Fibroblast of lung (primary cell): ENCODE results near the gene DAPK3. TPM values are rescaled to one million over a fixed set of nuclear protein-coding genes. Genes with fewer than 3 reads are reported as not detected.

Experiments
- DNase-seq, 2 donors: peaks; one replicate each; pipeline versions ENCODE4 v3.0.0 to v3.0.0-alpha.2; 2010; ENCODE audit warnings: low read depth in 2 of 2
- H2AFZ ChIP-seq: 2 replicates; pipeline ENCODE4 v1.5.1; 2012; ENCODE audit warnings: low read length, control low read depth, inconsistent platforms
- H3K27ac ChIP-seq: 2 replicates; pipeline ENCODE4 v1.5.1; 2011; ENCODE audit warnings: low read length, control low read depth; ENCODE audit not compliant: insufficient read depth
- H3K27me3 ChIP-seq: 2 replicates; pipeline ENCODE4 v1.5.1; 2011; ENCODE audit warnings: mild to moderate bottlenecking, low read length; ENCODE audit not compliant: control insufficient read depth, insufficient read depth
- H3K36me3 ChIP-seq: 2 replicates; pipeline ENCODE4 v1.5.1; 2011; ENCODE audit warnings: low read length; ENCODE audit not compliant: control insufficient read depth, insufficient read depth
- H3K4me1 ChIP-seq: 2 replicates; pipeline ENCODE4 v1.5.1; 2011; ENCODE audit warnings: low read length; ENCODE audit not compliant: control insufficient read depth, insufficient read depth; ENCODE audit errors: extremely low read depth
- H3K4me2 ChIP-seq: 2 replicates; pipeline ENCODE4 v1.5.1; 2011; ENCODE audit warnings: low read length, control low read depth; ENCODE audit not compliant: insufficient read depth; ENCODE audit errors: extremely low read depth
- H3K4me3 ChIP-seq, 4 experiments: fragments of 200-600 bp in 1 of 4; sonication (generic) in 1 of 4; replicated peaks in 1 of 4; 2 replicates each; pipeline ENCODE4 v1.5.1; 2011 to 2016; ENCODE audit warnings: low read length in 4 of 4, low read depth in 3 of 4, mild to moderate bottlenecking in 3 of 4, control low read depth in 2 of 4, inconsistent platforms in 1 of 4, mixed read lengths in 1 of 4; ENCODE audit not compliant: insufficient read depth in 1 of 4; ENCODE audit errors: control extremely low read depth in 1 of 4
- H3K79me2 ChIP-seq: 2 replicates; pipeline ENCODE4 v1.5.1; 2012; ENCODE audit warnings: mild to moderate bottlenecking, low read length, inconsistent platforms; ENCODE audit not compliant: control insufficient read depth, insufficient read depth
- H3K9ac ChIP-seq: 2 replicates; pipeline ENCODE4 v1.5.1; 2011; ENCODE audit warnings: mild to moderate bottlenecking, low read length, control low read depth; ENCODE audit not compliant: insufficient read depth
- H3K9me3 ChIP-seq: 2 replicates; pipeline ENCODE4 v1.5.1; 2012; ENCODE audit warnings: low read depth, low read length; ENCODE audit not compliant: control insufficient read depth, insufficient read depth
- H4K20me1 ChIP-seq: 2 replicates; pipeline ENCODE4 v1.5.1; 2011; ENCODE audit warnings: low read length; ENCODE audit not compliant: control insufficient read depth, insufficient read depth; ENCODE audit errors: extremely low read depth
- CTCF ChIP-seq, 2 donors: IDR thresholded peaks in 1 of 2; conservative IDR thresholded peaks in 1 of 2; 1 replicate in 1 of 2; 2 replicates in 1 of 2; pipeline ENCODE4 v1.5.1; 2011 to 2012; ENCODE audit warnings: low read length in 2 of 2, control low read depth in 1 of 2, inconsistent platforms in 1 of 2, low read depth in 1 of 2, mild to moderate bottlenecking in 1 of 2
- EZH2 ChIP-seq: IDR thresholded peaks from 2 replicates; pipeline ENCODE4 v1.5.1; 2012; ENCODE audit warnings: low read length, control low read depth, mild to moderate bottlenecking; ENCODE audit errors: missing control alignments
- polyA plus RNA-seq, 2 donors: library from polyadenylated mRNA; depleted of rRNA in 1 of 2; stranded (reverse) in 1 of 2; unstranded in 1 of 2; fragments of >200 nt; gene quantifications; 2 replicates each; pipeline ENCODE4 v1.2.1, GENCODE V29; 2011 to 2012; ENCODE audit warnings: missing spikeins in 1 of 2
- total RNA-seq: library from RNA; depleted of rRNA; stranded (reverse); fragments of >200 nt; gene quantifications from 2 replicates; pipeline ENCODE4 v1.2.1, GENCODE V29; 2014

DAPK3 gene
- total and polyA plus RNA-seq, 2 donors (not counting 1 experiment from before 2014, with no cell fraction given): 69.8 to 114 TPM

GRCh38 chr19:3978145-3978544 lies 7.2 kb upstream of the DAPK3 start:
- Histone ChIP-seq H3K36me3 (peaks cover 68% of the 10 kb centered on the region), H3K27me3 (no peaks in the 10 kb centered on the region), H3K9ac (no peak overlapping the region), H4K20me1 (peaks cover 6% of the 10 kb centered on the region), H3K27ac (no peak overlapping the region), H3K4me2 (no peak overlapping the region), H2AFZ (no peak overlapping the region), H3K9me3 (no peaks in the 10 kb centered on the region), H3K79me2 (peaks cover 73% of the 10 kb centered on the region), H3K4me1 (peaks cover 10% of the 10 kb centered on the region), H3K4me3 (no peak overlapping the region)
- no peak for TF ChIP-seq EZH2
- TF ChIP-seq CTCF (conservative IDR thresholded peaks at IDR 0.05 in 1 of 2, IDR thresholded peaks at IDR 0.05 in 1 of 2; ENCODE audit: low read depth in 1 of 2, low read length in 2 of 2): no peak
- DNase-seq: no peak

GRCh38 chr19:3977242-3978143 lies 6.6 kb upstream of the DAPK3 start:
- DNase-seq: no peak
- H3K9me3 ChIP-seq: no peaks in the 10 kb centered on the region
- no peak overlapping the region for H3K4me2 ChIP-seq
- peaks cover 3% of the 10 kb centered on the region for H4K20me1 ChIP-seq
- no peak overlapping the region for H2AFZ ChIP-seq
- peaks cover 66% of the 10 kb centered on the region for H3K79me2 ChIP-seq
- H3K4me3 ChIP-seq: no peak overlapping the region
- no peak overlapping the region for H3K9ac ChIP-seq
- no peak overlapping the region for H3K27ac ChIP-seq
- peaks cover 3% of the 10 kb centered on the region for H3K4me1 ChIP-seq
- no peaks in the 10 kb centered on the region for H3K27me3 ChIP-seq
- peak in 1 of 2 donors; percentile 8 for TF ChIP-seq CTCF (conservative IDR thresholded peaks at IDR 0.05 in 1 of 2, IDR thresholded peaks at IDR 0.05 in 1 of 2; ENCODE audit: low read depth in 1 of 2, low read length in 2 of 2)
- TF ChIP-seq EZH2: no peak
- peaks cover 62% of the 10 kb centered on the region for H3K36me3 ChIP-seq

- Histone ChIP-seq H3K9ac (peak overlapping the region; percentile 7), H3K27me3 (no peaks in the 10 kb centered on the region), H3K4me2 (no peak overlapping the region), H4K20me1 (peaks cover 3% of the 10 kb centered on the region), H3K4me3 (no peak overlapping the region), H2AFZ (no peak overlapping the region), H3K4me1 (peaks cover 3% of the 10 kb centered on the region), H3K36me3 (peaks cover 55% of the 10 kb centered on the region), H3K79me2 (peaks cover 58% of the 10 kb centered on the region), H3K9me3 (no peaks in the 10 kb centered on the region), H3K27ac (no peak overlapping the region)
- peak in 1 of 2 donors; percentile 31 for DNase-seq
- TF ChIP-seq CTCF (conservative IDR thresholded peaks at IDR 0.05 in 1 of 2, IDR thresholded peaks at IDR 0.05 in 1 of 2; ENCODE audit: low read depth in 1 of 2, low read length in 2 of 2): no peak
- no peak for TF ChIP-seq EZH2
Measured at GRCh38 chr19:3976495-3977241, 5.8 kb upstream of the DAPK3 start.
